H9 (cell line): Measurements from ENCODE around the gene TEX19. TPM values are rescaled to one million over a fixed set of nuclear protein-coding genes. Genes with fewer than 3 reads are reported as not detected.

Experiments used
- DNase-seq: peaks from one replicate; pipeline ENCODE4 v3.0.0-alpha.2; 2017
- H2AFZ ChIP-seq: one replicate; pipeline ENCODE4 v1.6.1; 2013; ENCODE audit warnings: mild to moderate bottlenecking, low read length, control low read depth, moderate library complexity
- H2AK5ac ChIP-seq: 2 replicates; pipeline ENCODE4 v1.6.1; 2013; ENCODE audit warnings: low read length, control low read depth, mixed read lengths; ENCODE audit not compliant: insufficient read length
- H2BK120ac ChIP-seq: one replicate; pipeline ENCODE4 v1.6.1; 2013; ENCODE audit warnings: low read depth, mild to moderate bottlenecking, low read length, control low read depth, inconsistent platforms; ENCODE audit not compliant: poor library complexity, severe bottlenecking
- H2BK12ac ChIP-seq: 2 replicates; pipeline ENCODE4 v1.6.1; 2013; ENCODE audit warnings: low read length, control low read depth, mixed read lengths, low read depth; ENCODE audit not compliant: insufficient read length
- H2BK15ac ChIP-seq: 2 replicates; pipeline ENCODE4 v1.6.1; 2013; ENCODE audit warnings: low read depth, low read length, control low read depth
- H2BK20ac ChIP-seq: one replicate; pipeline ENCODE4 v1.6.1; 2013; ENCODE audit warnings: low read depth, mild to moderate bottlenecking, low read length, control low read depth, inconsistent platforms; ENCODE audit not compliant: poor library complexity, severe bottlenecking
- H2BK5ac ChIP-seq: 2 replicates; pipeline ENCODE4 v1.6.1; 2013; ENCODE audit warnings: low read length, control low read depth, mixed read lengths; ENCODE audit not compliant: insufficient read length
- H3K14ac ChIP-seq: 2 replicates; pipeline ENCODE4 v1.6.1; 2013; ENCODE audit warnings: low read length, control low read depth; ENCODE audit not compliant: insufficient read depth
- H3K18ac ChIP-seq: 2 replicates; pipeline ENCODE4 v1.6.1; 2013; ENCODE audit warnings: low read depth, mild to moderate bottlenecking, mixed read lengths, low read length, control low read depth; ENCODE audit not compliant: insufficient read length
- H3K23ac ChIP-seq: 2 replicates; pipeline ENCODE4 v1.6.1; 2013; ENCODE audit warnings: low read length, control low read depth, mixed read lengths, low read depth; ENCODE audit not compliant: insufficient read length
- H3K23me2 ChIP-seq: 2 replicates; pipeline ENCODE4 v1.6.1; 2013; ENCODE audit warnings: low read depth, mild to moderate bottlenecking, mixed read lengths, low read length, control low read depth; ENCODE audit not compliant: insufficient read length, poor library complexity, severe bottlenecking
- H3K27ac ChIP-seq: 2 replicates; pipeline ENCODE4 v1.5.1; 2013; ENCODE audit warnings: low read length, control low read depth, mixed read lengths, low read depth; ENCODE audit not compliant: insufficient read length
- H3K27me3 ChIP-seq: 2 replicates; pipeline ENCODE4 v1.6.1; 2013; ENCODE audit warnings: low read length, control low read depth, inconsistent platforms; ENCODE audit not compliant: insufficient read depth
- H3K4ac ChIP-seq: 2 replicates; pipeline ENCODE4 v1.6.1; 2013; ENCODE audit warnings: low read depth, mild to moderate bottlenecking, control low read depth, inconsistent platforms, low read length, moderate library complexity
- H3K4me1 ChIP-seq: 2 replicates; pipeline ENCODE4 v1.6.1; 2013; ENCODE audit warnings: low read length, control low read depth, inconsistent platforms; ENCODE audit not compliant: insufficient read depth
- H3K4me2 ChIP-seq: 2 replicates; pipeline ENCODE4 v1.6.1; 2013; ENCODE audit warnings: low read length, control low read depth, mixed read lengths; ENCODE audit not compliant: insufficient read length, insufficient read depth
- H3K56ac ChIP-seq: 2 replicates; pipeline ENCODE4 v1.6.1; 2013; ENCODE audit warnings: low read depth, mild to moderate bottlenecking, mixed read lengths, low read length, control low read depth; ENCODE audit not compliant: insufficient read length
- H3K79me1 ChIP-seq: 2 replicates; pipeline ENCODE4 v1.6.1; 2013; ENCODE audit warnings: low read depth, mild to moderate bottlenecking, moderate library complexity, low read length, control low read depth, inconsistent platforms; ENCODE audit not compliant: insufficient read depth, poor library complexity, severe bottlenecking
- H3K79me2 ChIP-seq: 2 replicates; pipeline ENCODE4 v1.6.1; 2013; ENCODE audit warnings: low read length, control low read depth, inconsistent platforms; ENCODE audit not compliant: insufficient read depth
- H3K9ac ChIP-seq: 2 replicates; pipeline ENCODE4 v1.6.1; 2013; ENCODE audit warnings: low read length, control low read depth, mixed read lengths; ENCODE audit not compliant: insufficient read length; ENCODE audit errors: extremely low read depth
- H3K9me3 ChIP-seq: one replicate; pipeline ENCODE4 v1.6.1; 2013; ENCODE audit warnings: low read depth, low read length, inconsistent platforms; ENCODE audit not compliant: control insufficient read depth
- H3T11ph ChIP-seq: one replicate; pipeline ENCODE4 v1.6.1; 2013; ENCODE audit warnings: mild to moderate bottlenecking, low read length, control low read depth, inconsistent platforms
- H4K20me1 ChIP-seq: one replicate; pipeline ENCODE4 v1.6.1; 2013; ENCODE audit not compliant: control insufficient read depth, insufficient read length, insufficient read depth
- H4K5ac ChIP-seq: 2 replicates; pipeline ENCODE4 v1.6.1; 2013; ENCODE audit warnings: low read depth, mild to moderate bottlenecking, mixed read lengths, low read length, control low read depth; ENCODE audit not compliant: insufficient read length
- H4K8ac ChIP-seq: replicated peaks from 2 replicates; pipeline ENCODE4 v1.6.1; 2013; ENCODE audit warnings: low read length, control low read depth, mixed read lengths, low read depth; ENCODE audit not compliant: insufficient read length
- H4K91ac ChIP-seq: 2 replicates; pipeline ENCODE4 v1.6.1; 2013; ENCODE audit warnings: low read depth, mild to moderate bottlenecking, moderate library complexity, mixed read lengths, low read length, control low read depth; ENCODE audit not compliant: insufficient read length
- H3K27ac Mint-ChIP-seq, 3 experiments: 2 replicates in 2 of 3; 3 replicates in 1 of 3; pipeline ENCODE4 v1.8.0; 2020 to 2021; ENCODE audit warnings: mixed read lengths in 3 of 3, mild to moderate bottlenecking in 1 of 3, moderate library complexity in 1 of 3
- H3K27me3 Mint-ChIP-seq: 2 replicates; pipeline ENCODE4 v1.8.0; 2021; ENCODE audit warnings: low read depth, mild to moderate bottlenecking, moderate library complexity, mixed read lengths
- H3K36me3 Mint-ChIP-seq, 3 experiments: 2 replicates in 2 of 3; 3 replicates in 1 of 3; pipeline ENCODE4 v1.8.0; 2020 to 2021; ENCODE audit warnings: low read depth in 3 of 3, mixed read lengths in 3 of 3; ENCODE audit not compliant: insufficient read depth in 1 of 3
- H3K4me1 Mint-ChIP-seq, 2 experiments: 2 replicates each; pipeline ENCODE4 v1.8.0; 2020; ENCODE audit warnings: mixed read lengths in 2 of 2
- H3K4me3 Mint-ChIP-seq, 2 experiments: 2 replicates in 1 of 2; 3 replicates in 1 of 2; pipeline ENCODE4 v1.8.0; 2020 to 2021; ENCODE audit warnings: mild to moderate bottlenecking in 2 of 2, mixed read lengths in 2 of 2, moderate library complexity in 1 of 2
- H3K9me3 Mint-ChIP-seq, 2 experiments: 2 replicates in 1 of 2; 3 replicates in 1 of 2; pipeline ENCODE4 v1.8.0; 2020; ENCODE audit warnings: mild to moderate bottlenecking in 2 of 2, mixed read lengths in 2 of 2, moderate library complexity in 1 of 2
- WGBS: extraction: QIAGEN DNeasy Blood & Tissue Kit; methylation state at CpG from one replicate; pipeline ENCODE4 v1.1.7; 2013; ENCODE audit warnings: missing lambda C conversion rate, low lambda C conversion rate, mixed read lengths; ENCODE audit not compliant: insufficient read length; ENCODE audit errors: extremely low coverage; 5-methylcytosine and 5-hydroxymethylcytosine counted together
- total RNA-seq: library from RNA; stranded (reverse); gene quantifications from 2 replicates; pipeline ENCODE4 v1.2.1, GENCODE V29; 2021
- TF ChIP-seq, protein P1 (sequence below): fragments of 200-600 bp; sonication (generic); conservative IDR thresholded peaks from 3 replicates; pipeline ENCODE4 v1.8.0; 2021; ENCODE audit warnings: antibody characterized with exemption, mild to moderate bottlenecking

The TEX19 gene
- total RNA-seq, 1 experiment from 2014 or later: 1.4 TPM

DNA sequence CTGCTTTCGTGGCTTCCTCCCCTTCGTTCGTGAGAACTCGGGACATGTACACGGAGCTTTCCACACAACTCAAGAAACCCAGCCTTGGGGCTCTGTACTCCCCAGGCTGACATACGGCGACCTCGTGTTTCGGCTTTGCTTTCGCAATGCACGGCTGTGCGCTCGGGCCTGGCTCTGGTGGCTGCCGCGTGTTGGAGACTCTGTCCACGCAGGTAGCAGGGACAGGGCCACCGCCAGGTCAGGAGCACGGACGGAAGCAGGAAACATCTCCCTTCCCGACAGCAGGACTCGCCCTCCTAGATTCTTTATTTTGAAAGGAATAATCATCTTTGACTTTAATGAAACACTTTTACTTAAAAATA is 29.9 kb downstream of the TEX19 start:
- no CpG with 5 or more reads among the region's 21 CpGs for WGBS
- TF ChIP-seq, protein P1, sequence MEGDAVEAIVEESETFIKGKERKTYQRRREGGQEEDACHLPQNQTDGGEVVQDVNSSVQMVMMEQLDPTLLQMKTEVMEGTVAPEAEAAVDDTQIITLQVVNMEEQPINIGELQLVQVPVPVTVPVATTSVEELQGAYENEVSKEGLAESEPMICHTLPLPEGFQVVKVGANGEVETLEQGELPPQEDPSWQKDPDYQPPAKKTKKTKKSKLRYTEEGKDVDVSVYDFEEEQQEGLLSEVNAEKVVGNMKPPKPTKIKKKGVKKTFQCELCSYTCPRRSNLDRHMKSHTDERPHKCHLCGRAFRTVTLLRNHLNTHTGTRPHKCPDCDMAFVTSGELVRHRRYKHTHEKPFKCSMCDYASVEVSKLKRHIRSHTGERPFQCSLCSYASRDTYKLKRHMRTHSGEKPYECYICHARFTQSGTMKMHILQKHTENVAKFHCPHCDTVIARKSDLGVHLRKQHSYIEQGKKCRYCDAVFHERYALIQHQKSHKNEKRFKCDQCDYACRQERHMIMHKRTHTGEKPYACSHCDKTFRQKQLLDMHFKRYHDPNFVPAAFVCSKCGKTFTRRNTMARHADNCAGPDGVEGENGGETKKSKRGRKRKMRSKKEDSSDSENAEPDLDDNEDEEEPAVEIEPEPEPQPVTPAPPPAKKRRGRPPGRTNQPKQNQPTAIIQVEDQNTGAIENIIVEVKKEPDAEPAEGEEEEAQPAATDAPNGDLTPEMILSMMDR: no peak
- H3K27ac Mint-ChIP-seq: no peak overlapping the region

More for the DNA sequence above, 29.9 kb downstream of the TEX19 start:
- Histone ChIP-seq H2BK12ac (no peak overlapping the region), H3K27me3 (no peaks in the 10 kb centered on the region), H3K79me1 (no peaks in the 10 kb centered on the region), H2AFZ (no peak overlapping the region), H2BK120ac (no peak overlapping the region), H4K20me1 (no peaks in the 10 kb centered on the region), H3K23ac (no peak overlapping the region), H3K4ac (no peak overlapping the region), H3K23me2 (no peaks in the 10 kb centered on the region), H3K4me2 (no peak overlapping the region), H3T11ph (no peak overlapping the region), H4K8ac (no peak overlapping the region), H3K18ac (no peak overlapping the region), H4K5ac (no peak overlapping the region), H2BK20ac (no peak overlapping the region), H2BK5ac (no peak overlapping the region), H2BK15ac (no peak overlapping the region), H3K14ac (no peak overlapping the region), H4K91ac (no peak overlapping the region), H3K4me1 (no peaks in the 10 kb centered on the region), H3K9me3 (no peaks in the 10 kb centered on the region), H2AK5ac (no peak overlapping the region), H3K27ac (no peak overlapping the region), H3K9ac (no peak overlapping the region), H3K79me2 (no peaks in the 10 kb centered on the region), H3K56ac (no peak overlapping the region)
- H3K4me1 Mint-ChIP-seq: peaks cover under 1 to 8% of the 10 kb centered on the region in 2 experiments; a peak in 3 of 4 replicates
- no peaks in the 10 kb centered on the region; a peak in 1 of 5 replicates for H3K9me3 Mint-ChIP-seq
- peaks cover 9% of the 10 kb centered on the region for H3K27me3 Mint-ChIP-seq
- H3K36me3 Mint-ChIP-seq: peaks cover 0 to 9% (median 7%) of the 10 kb centered on the region in 3 experiments; a peak in 4 of 7 replicates
- H3K4me3 Mint-ChIP-seq: no peak overlapping the region
- DNase-seq: no peak
